HEK293 (cell line): Measurements from ENCODE around the gene PORCN.

Experiments
- CTCF ChIA-PET: fragments of 350-600 bp; formaldehyde crosslinking; extraction: SDS; loops from one replicate; lab custom pipeline; 2021; ENCODE audit warnings: antibody characterized with exemption; lab: Yijun Ruan, JAX
- POLR2A ChIA-PET: fragments of 300-600 bp; formaldehyde crosslinking; extraction: SDS; loops from one replicate; lab custom pipeline; 2020; ENCODE audit warnings: antibody characterized with exemption, inconsistent platforms; lab: Yijun Ruan, JAX
- H3K27ac ChIP-seq: fragments of 200-500 bp; sonication (Bioruptor generic); 2 replicates; pipeline ENCODE4 v1.5.1; 2014; ENCODE audit warnings: low read depth, low read length, control low read depth, inconsistent platforms; ENCODE audit errors: extremely low read depth
- H3K36me3 ChIP-seq, 2 experiments: fragments of 200-500 bp in 1 of 2; sonication (Bioruptor generic) in 1 of 2; 1 replicate in 1 of 2; 2 replicates in 1 of 2; pipeline ENCODE4 v1.5.1; 2014 to 2017; ENCODE audit warnings: inconsistent platforms in 2 of 2, low read length in 2 of 2; ENCODE audit not compliant: control insufficient read depth in 2 of 2, insufficient read depth in 1 of 2
- H3K4me1 ChIP-seq: fragments of 200-500 bp; sonication (Bioruptor generic); 2 replicates; pipeline ENCODE4 v1.5.1; 2014; ENCODE audit warnings: mild to moderate bottlenecking, low read length, inconsistent platforms; ENCODE audit not compliant: control insufficient read depth, insufficient read depth
- H3K4me3 ChIP-seq: 2 replicates; pipeline ENCODE4 v1.5.1; 2011; ENCODE audit warnings: low read depth, mild to moderate bottlenecking, control low read depth, low read length, moderate library complexity
- H3K9me3 ChIP-seq: fragments of 200-500 bp; sonication (Bioruptor generic); 2 replicates; pipeline ENCODE4 v1.5.1; 2014; ENCODE audit warnings: low read depth, low read length, inconsistent platforms; ENCODE audit not compliant: control insufficient read depth, insufficient read depth
- FEZF1 ChIP-seq: fragments of 450-650 bp; formaldehyde crosslinking; IDR thresholded peaks from 2 replicates; pipeline ENCODE4 v1.5.1; 2016; ENCODE audit warnings: missing biosample characterization, missing genetic modification characterization
- GLIS1 ChIP-seq: fragments of 450-650 bp; formaldehyde crosslinking; IDR thresholded peaks from 2 replicates; pipeline ENCODE4 v1.5.1; 2016; ENCODE audit warnings: missing biosample characterization, missing genetic modification characterization
- ZBTB48 ChIP-seq: fragments of 450-650 bp; formaldehyde crosslinking; IDR thresholded peaks from 2 replicates; pipeline ENCODE4 v1.5.1; 2016; ENCODE audit warnings: missing biosample characterization, missing genetic modification characterization
- ZNF26 ChIP-seq: fragments of 450-650 bp; formaldehyde crosslinking; IDR thresholded peaks from 2 replicates; pipeline ENCODE4 v1.5.1; 2016; ENCODE audit warnings: missing biosample characterization, missing genetic modification characterization
- ZNF426 ChIP-seq: fragments of 450-650 bp; formaldehyde crosslinking; IDR thresholded peaks from 2 replicates; pipeline ENCODE4 v1.5.1; 2017; ENCODE audit warnings: missing biosample characterization, missing genetic modification characterization, mild to moderate bottlenecking, inconsistent platforms, moderate library complexity
- ZNF433 ChIP-seq: fragments of 450-650 bp; formaldehyde crosslinking; IDR thresholded peaks from 2 replicates; pipeline ENCODE4 v1.5.1; 2016; ENCODE audit warnings: missing biosample characterization, missing genetic modification characterization, low read depth
- ZNF558 ChIP-seq: fragments of 450-650 bp; formaldehyde crosslinking; IDR thresholded peaks from 2 replicates; pipeline ENCODE4 v1.5.1; 2016; ENCODE audit warnings: missing biosample characterization, missing genetic modification characterization
- TF ChIP-seq, protein P1 (sequence below): fragments of 450-650 bp; formaldehyde crosslinking; IDR thresholded peaks from 2 replicates; pipeline ENCODE4 v1.5.1; 2016; ENCODE audit warnings: missing biosample characterization, missing genetic modification characterization

The PORCN gene

DNA sequence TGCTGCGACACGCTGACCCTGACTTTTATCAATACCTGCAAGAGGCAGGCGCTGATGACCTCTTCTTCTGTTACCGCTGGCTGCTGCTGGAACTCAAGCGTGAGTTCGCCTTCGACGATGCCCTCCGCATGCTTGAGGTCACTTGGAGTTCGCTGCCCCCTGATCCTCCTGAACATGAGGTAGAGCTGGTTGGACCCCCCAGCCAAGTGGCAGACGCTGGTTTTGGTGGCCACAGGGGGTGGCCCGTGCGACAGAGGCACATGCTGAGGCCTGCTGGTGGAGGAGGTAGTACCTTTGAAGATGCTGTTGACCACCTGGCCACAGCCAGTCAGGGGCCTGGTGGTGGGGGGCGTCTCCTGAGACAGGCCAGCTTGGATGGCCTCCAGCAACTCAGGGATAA is 51.3 kb downstream of the PORCN start (continued):
- TF ChIP-seq ZNF26 (no peak), ZNF558 (tag by site-specific recombination) (no peak)
- TF ChIP-seq, protein P1, sequence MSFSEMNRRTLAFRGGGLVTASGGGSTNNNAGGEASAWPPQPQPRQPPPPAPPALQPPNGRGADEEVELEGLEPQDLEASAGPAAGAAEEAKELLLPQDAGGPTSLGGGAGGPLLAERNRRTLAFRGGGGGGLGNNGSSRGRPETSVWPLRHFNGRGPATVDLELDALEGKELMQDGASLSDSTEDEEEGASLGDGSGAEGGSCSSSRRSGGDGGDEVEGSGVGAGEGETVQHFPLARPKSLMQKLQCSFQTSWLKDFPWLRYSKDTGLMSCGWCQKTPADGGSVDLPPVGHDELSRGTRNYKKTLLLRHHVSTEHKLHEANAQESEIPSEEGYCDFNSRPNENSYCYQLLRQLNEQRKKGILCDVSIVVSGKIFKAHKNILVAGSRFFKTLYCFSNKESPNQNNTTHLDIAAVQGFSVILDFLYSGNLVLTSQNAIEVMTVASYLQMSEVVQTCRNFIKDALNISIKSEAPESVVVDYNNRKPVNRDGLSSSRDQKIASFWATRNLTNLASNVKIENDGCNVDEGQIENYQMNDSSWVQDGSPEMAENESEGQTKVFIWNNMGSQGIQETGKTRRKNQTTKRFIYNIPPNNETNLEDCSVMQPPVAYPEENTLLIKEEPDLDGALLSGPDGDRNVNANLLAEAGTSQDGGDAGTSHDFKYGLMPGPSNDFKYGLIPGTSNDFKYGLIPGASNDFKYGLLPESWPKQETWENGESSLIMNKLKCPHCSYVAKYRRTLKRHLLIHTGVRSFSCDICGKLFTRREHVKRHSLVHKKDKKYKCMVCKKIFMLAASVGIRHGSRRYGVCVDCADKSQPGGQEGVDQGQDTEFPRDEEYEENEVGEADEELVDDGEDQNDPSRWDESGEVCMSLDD (tag by site-specific recombination) = no peak

DNA sequence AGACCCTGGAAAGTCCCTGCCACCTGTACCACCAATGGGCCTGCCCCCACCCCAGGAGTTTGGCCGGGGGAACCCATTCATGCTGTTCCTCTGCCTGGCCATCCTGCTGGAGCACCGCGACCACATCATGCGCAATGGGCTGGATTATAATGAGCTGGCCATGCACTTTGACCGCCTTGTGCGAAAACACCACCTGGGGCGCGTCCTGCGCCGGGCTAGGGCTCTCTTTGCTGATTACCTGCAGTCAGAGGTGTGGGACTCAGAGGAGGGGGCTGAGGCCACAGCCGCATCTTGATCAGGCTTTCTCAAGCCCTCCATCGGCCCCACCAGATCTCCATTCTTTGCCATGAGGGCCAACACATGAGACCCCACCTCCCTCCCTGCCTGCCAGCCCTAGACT is 51.9 kb downstream of the PORCN start:
- Histone ChIP-seq H3K27ac (no peak overlapping the region), H3K36me3 (peaks cover 0 to 54% of the 10 kb centered on the region in 2 experiments; a peak in 2 of 3 replicates), H3K9me3 (no peaks in the 10 kb centered on the region), H3K4me3 (no peak overlapping the region), H3K4me1 (no peaks in the 10 kb centered on the region)
- ChIA-PET POLR2A (interaction anchor here (1.2 kb wide), 1 partner anchor 14 kb away, joined by 4 read pairs; no protein-coding TSS in a partner anchor), CTCF (no interaction called here)
- TF ChIP-seq ZBTB48 (tag by site-specific recombination) = no peak
- no peak for TF ChIP-seq ZNF426 (tag by site-specific recombination)
- TF ChIP-seq GLIS1 (tag by site-specific recombination) = no peak

- Histone ChIP-seq H3K4me3 (no peak overlapping the region), H3K27ac (no peak overlapping the region), H3K4me1 (no peaks in the 10 kb centered on the region), H3K36me3 (peaks cover 0 to 1% of the 10 kb centered on the region in 2 experiments; a peak in 2 of 3 replicates), H3K9me3 (no peaks in the 10 kb centered on the region)
- POLR2A ChIA-PET = interaction anchor here (0.6 kb wide), 1 partner anchor 599 kb away, joined by 3 read pairs; no protein-coding TSS in a partner anchor
- TF ChIP-seq FEZF1 (peak; percentile 83), ZNF433 (tag by site-specific recombination) (no peak)
- CTCF ChIA-PET = no interaction called here
Observed at GRCh38 chrX:48569958-48570357, 61.2 kb downstream of the PORCN start.
